HCT116 (cell line): ENCODE results near the gene SUN2. TPM values are rescaled to one million over a fixed set of nuclear protein-coding genes. Genes with fewer than 3 reads are reported as not detected.

Source experiments
- ATAC-seq: fragments of 200-7000 bp; cut with Tn5 transposase; 2 replicates; pipeline ENCODE4 v1.9.1; 2020; ENCODE audit warnings: mild to moderate bottlenecking, moderate library complexity
- BruUV-seq: library from RNA; stranded (reverse); fragments of 400-500 nt; replicated peaks from 2 replicates; lab custom pipeline; 2021; lab: Mats Ljungman, UMichigan
- CTCF ChIA-PET: fragments of 300-600 bp; sonication (Branson Sonifier 250); formaldehyde crosslinking; loops from one replicate; lab custom pipeline; 2021; ENCODE audit warnings: antibody characterized with exemption; lab: Charles Lee
- POLR2A ChIA-PET: fragments of 300-600, 350-600 bp; sonication (Branson Sonifier 250); formaldehyde crosslinking; loops from one replicate; lab custom pipeline; 2021; ENCODE audit warnings: antibody characterized with exemption; lab: Charles Lee
- RAD21 ChIA-PET, 2 experiments: fragments of 300-600 bp; sonication (Branson Sonifier 250); formaldehyde crosslinking; loops; one replicate each; lab custom pipeline; 2023; ENCODE audit warnings: low total read pairs in 2 of 2; ENCODE audit not compliant: uncharacterized antibody in 2 of 2, unreplicated experiment in 2 of 2, low non-redundant PET in 1 of 2; lab: Charles Lee
- DNase-seq: peaks from one replicate; pipeline ENCODE4 v3.0.0-alpha.2; 2010; ENCODE audit warnings: low read depth, low spot score
- H2AFZ ChIP-seq: fragments of 200-600 bp; shearing (Covaris generic), sonication (generic); 2 replicates; pipeline ENCODE4 v1.6.1; 2017; ENCODE audit warnings: low read depth, mixed run types, mixed read lengths, antibody characterized with exemption, low read length; ENCODE audit not compliant: poor library complexity, severe bottlenecking
- H3K27ac ChIP-seq: 2 replicates; pipeline ENCODE4 v1.5.1; 2012; ENCODE audit warnings: low read depth, low read length
- H3K27me3 ChIP-seq: fragments of 200-600 bp; sonication (generic); 2 replicates; pipeline ENCODE4 v1.6.1; 2016; ENCODE audit warnings: mixed run types, low read length, mixed read lengths; ENCODE audit not compliant: insufficient read depth
- H3K36me3 ChIP-seq, 2 experiments: fragments of 200-500 bp in 1 of 2; fragments of 200-600 bp in 1 of 2; sonication (Bioruptor generic) in 1 of 2; sonication (generic) in 1 of 2; 2 replicates each; pipeline versions ENCODE4 v1.5.1 to v1.6.1; 2014 to 2016; ENCODE audit warnings: low read length in 2 of 2, inconsistent platforms in 1 of 2, mixed read lengths in 1 of 2, mixed run types in 1 of 2; ENCODE audit not compliant: insufficient read depth in 2 of 2, control insufficient read depth in 1 of 2
- H3K4me1 ChIP-seq, 2 experiments: fragments of 200-600 bp in 1 of 2; sonication (generic) in 1 of 2; 2 replicates each; pipeline versions ENCODE4 v1.5.1 to v1.6.1; 2012 to 2017; ENCODE audit warnings: low read length in 2 of 2, inconsistent platforms in 1 of 2, mild to moderate bottlenecking in 1 of 2, mixed read lengths in 1 of 2, mixed run types in 1 of 2, moderate library complexity in 1 of 2; ENCODE audit not compliant: insufficient read depth in 2 of 2, control insufficient read depth in 1 of 2
- H3K4me2 ChIP-seq: fragments of 200-600 bp; sonication (generic); 2 replicates; pipeline ENCODE4 v1.6.1; 2017; ENCODE audit warnings: mixed run types, low read length, mixed read lengths
- H3K4me3 ChIP-seq, 2 experiments: fragments of 200-600 bp in 1 of 2; sonication (generic) in 1 of 2; replicated peaks in 1 of 2; 2 replicates each; pipeline ENCODE4 v1.5.1; 2011 to 2016; ENCODE audit warnings: low read length in 2 of 2, control low read depth in 1 of 2, low read depth in 1 of 2, mild to moderate bottlenecking in 1 of 2, mixed read lengths in 1 of 2, mixed run types in 1 of 2
- H3K79me2 ChIP-seq: fragments of 200-600 bp; sonication (generic); 2 replicates; pipeline ENCODE4 v1.6.1; 2017; ENCODE audit warnings: mild to moderate bottlenecking, mixed run types, low read length, moderate library complexity, mixed read lengths; ENCODE audit not compliant: insufficient read depth
- H3K9ac ChIP-seq: fragments of 200-600 bp; sonication (generic); 2 replicates; pipeline ENCODE4 v1.6.1; 2016; ENCODE audit warnings: low read length, mixed read lengths
- H3K9me2 ChIP-seq: fragments of 200-600 bp; sonication (generic), shearing (Covaris generic); 2 replicates; pipeline ENCODE4 v1.6.1; 2017; ENCODE audit warnings: mixed run types, mild to moderate bottlenecking, moderate library complexity; ENCODE audit not compliant: insufficient read depth
- H3K9me3 ChIP-seq, 2 experiments: fragments of 200-500 bp in 1 of 2; fragments of 200-600 bp in 1 of 2; sonication (Bioruptor generic) in 1 of 2; sonication (generic) in 1 of 2; 2 replicates each; pipeline ENCODE4 v1.6.1; 2014 to 2017; ENCODE audit warnings: low read length in 2 of 2, mixed read lengths in 2 of 2, inconsistent platforms in 1 of 2, low read depth in 1 of 2, mild to moderate bottlenecking in 1 of 2, mixed run types in 1 of 2, moderate library complexity in 1 of 2; ENCODE audit not compliant: control insufficient read depth in 1 of 2, insufficient read depth in 1 of 2
- H4K20me1 ChIP-seq: fragments of 200-600 bp; sonication (generic), shearing (Covaris generic); 2 replicates; pipeline ENCODE4 v1.6.1; 2017; ENCODE audit warnings: mixed run types, mild to moderate bottlenecking, moderate library complexity; ENCODE audit not compliant: insufficient read depth
- CBX3 ChIP-seq: IDR thresholded peaks from 2 replicates; pipeline ENCODE4 v1.6.1; 2012; ENCODE audit warnings: low read depth
- EGR1 ChIP-seq: IDR thresholded peaks from 2 replicates; pipeline ENCODE4 v1.6.1; 2012; ENCODE audit warnings: low read depth
- ELF1 ChIP-seq: IDR thresholded peaks from 2 replicates; pipeline ENCODE4 v1.6.1; 2012; ENCODE audit warnings: low read depth, borderline replicate concordance
- EZH2phosphoT487 ChIP-seq: fragments of 200-600 bp; IDR thresholded peaks from 2 replicates; pipeline ENCODE4 v1.6.1; 2018; ENCODE audit warnings: antibody characterized with exemption, borderline replicate concordance
- JUND ChIP-seq: IDR thresholded peaks from 2 replicates; pipeline ENCODE4 v1.6.1; 2012
- POLR2AphosphoS5 ChIP-seq: IDR thresholded peaks from 2 replicates; pipeline ENCODE4 v1.6.1; 2011; ENCODE audit warnings: mild to moderate bottlenecking, low read depth, low read length, moderate library complexity
- RAD21 ChIP-seq: IDR thresholded peaks from 2 replicates; pipeline ENCODE4 v1.6.1; 2012; ENCODE audit warnings: low read depth, mild to moderate bottlenecking
- SP1 ChIP-seq: IDR thresholded peaks from 2 replicates; pipeline ENCODE4 v1.6.1; 2012; ENCODE audit warnings: low read depth
- YY1 ChIP-seq: IDR thresholded peaks from 2 replicates; pipeline ENCODE4 v1.6.1; 2011; ENCODE audit warnings: low read length, low read depth, moderate library complexity, mild to moderate bottlenecking; ENCODE audit not compliant: insufficient replicate concordance; ENCODE audit errors: extremely low read depth
- ZFX ChIP-seq: fragments of 450-650 bp; IDR thresholded peaks from 2 replicates; pipeline ENCODE4 v1.6.1; 2017
- intact Hi-C: fragments of 100-400 bp; cut with micrococcal nuclease; formaldehyde crosslinking; loops from 2 replicates; pipeline ENCODE4 v1.10.0; 2022
- total RNA-seq: library from RNA; stranded (reverse); gene quantifications from one replicate; pipeline ENCODE4 v1.2.1, GENCODE V29; 2021; ENCODE audit not compliant: unreplicated experiment
- TF ChIP-seq, protein P1 (sequence below): IDR thresholded peaks from 2 replicates; pipeline ENCODE4 v1.6.1; 2012
- TF ChIP-seq, protein P2 (sequence below), 3 experiments: fragments of 200-600 bp in 1 of 3; sonication (generic) in 1 of 3; IDR thresholded peaks in 2 of 3; conservative IDR thresholded peaks in 1 of 3; 2 replicates each; pipeline ENCODE4 v1.5.1; 2012 to 2017; ENCODE audit warnings: low read depth in 2 of 3, low read length in 2 of 3, antibody characterized with exemption in 1 of 3, borderline replicate concordance in 1 of 3, control low read depth in 1 of 3, mild to moderate bottlenecking in 1 of 3, mixed read lengths in 1 of 3, mixed run types in 1 of 3, moderate library complexity in 1 of 3; ENCODE audit not compliant: insufficient read depth in 1 of 3
- TF ChIP-seq, protein P3 (sequence below): IDR thresholded peaks from 2 replicates; pipeline ENCODE4 v1.6.1; 2012
- TF ChIP-seq, protein P4 (sequence below): IDR thresholded peaks from 2 replicates; pipeline ENCODE4 v1.6.1; 2011; ENCODE audit warnings: mild to moderate bottlenecking, low read length, moderate library complexity; ENCODE audit not compliant: insufficient replicate concordance; ENCODE audit errors: extremely low read depth
- TF ChIP-seq, protein P5 (sequence below): IDR thresholded peaks from 2 replicates; pipeline ENCODE4 v1.6.1; 2012; ENCODE audit warnings: low read depth

Gene SUN2
- total RNA-seq, 1 experiment from 2014 or later = 71.6 TPM

DNA sequence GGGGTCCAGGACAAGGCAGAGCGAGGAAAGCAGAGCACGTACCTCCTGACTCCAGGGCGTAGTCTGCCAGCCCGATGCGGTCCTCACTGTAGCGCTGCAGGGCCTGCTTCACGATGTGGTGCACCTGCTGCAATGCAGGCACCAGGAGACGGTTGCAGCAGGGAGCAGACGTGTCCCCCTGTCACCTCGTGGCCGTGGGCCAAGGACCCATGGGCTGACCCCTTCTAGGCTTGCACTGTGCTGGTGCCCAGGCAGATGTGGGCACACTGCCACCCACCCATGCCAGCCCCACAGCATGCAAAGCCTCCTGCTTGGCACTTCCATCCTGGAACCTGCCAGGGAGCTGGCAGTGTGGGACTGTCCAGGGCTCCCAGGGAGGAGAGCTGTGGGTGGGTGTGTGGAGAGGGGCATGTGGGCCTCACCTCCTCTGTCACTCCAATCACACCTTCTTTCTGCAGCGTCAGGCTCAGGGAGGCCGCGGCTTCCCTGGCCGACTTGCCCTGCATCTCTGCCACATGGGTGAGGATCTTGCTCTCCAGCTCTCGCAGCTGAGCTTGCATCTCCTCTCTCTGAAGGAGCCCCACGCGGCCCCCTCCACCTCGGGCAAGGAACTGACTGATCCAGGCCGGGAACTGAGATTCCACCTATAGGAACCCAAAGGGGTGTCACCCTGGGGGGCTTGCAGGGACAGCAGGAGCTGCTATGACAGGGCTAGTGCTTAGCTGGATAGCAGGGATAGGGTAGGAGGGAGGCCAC lies 16.3 kb downstream of the SUN2 start (continued):
- TF ChIP-seq CBX3 (no peak), POLR2AphosphoS5 (no peak), SP1 (no peak), ELF1 (no peak)

DNA sequence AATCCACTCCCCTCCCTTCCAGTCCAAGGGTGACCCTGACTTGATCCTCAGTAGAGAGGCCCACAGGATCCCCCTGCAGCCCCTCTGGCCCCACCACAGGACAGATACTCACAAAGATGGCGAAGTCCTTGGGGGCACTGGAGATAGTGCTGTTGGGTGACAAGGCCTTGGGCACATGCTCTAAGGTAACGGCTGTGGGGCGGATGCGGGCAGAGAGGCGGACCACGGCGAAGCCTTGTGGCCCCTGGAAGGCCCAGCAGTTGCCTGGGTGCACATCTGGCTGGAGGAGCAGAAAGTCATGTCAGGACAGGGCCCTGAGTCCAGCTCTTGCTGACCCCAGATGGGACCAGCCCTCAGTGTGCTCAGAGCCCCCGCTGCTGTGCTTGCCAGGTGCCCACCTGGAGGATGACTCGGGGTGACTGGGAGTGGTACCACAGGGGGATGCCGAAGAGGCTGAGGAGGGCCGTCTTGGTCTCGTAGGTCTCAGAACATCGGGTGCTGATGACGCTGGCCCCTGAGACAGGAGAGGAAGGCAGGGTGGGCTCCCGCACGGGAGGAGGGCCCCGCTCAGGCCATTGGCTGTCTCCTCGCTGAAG lies 17.2 kb downstream of the SUN2 start:
- H3K36me3 ChIP-seq = peaks cover 35 to 44% of the 10 kb centered on the region in 2 experiments; a peak in 3 of 4 replicates
- H3K9me2 ChIP-seq = no peaks in the 10 kb centered on the region
- no peak overlapping the region for H2AFZ ChIP-seq
- peaks cover under 1 to 5% of the 10 kb centered on the region in 2 experiments; a peak in 3 of 4 replicates for H3K4me1 ChIP-seq
- ATAC-seq (no peak), DNase-seq (no peak)
- H4K20me1 ChIP-seq = no peaks in the 10 kb centered on the region
- CTCF ChIA-PET = no interaction called here
- RAD21 ChIA-PET = no interaction called here
- H3K9ac ChIP-seq = no peak overlapping the region
- no peaks in the 10 kb centered on the region for H3K27me3 ChIP-seq
- H3K4me2 ChIP-seq = no peak overlapping the region
- POLR2A ChIA-PET = no interaction called here
- no peak overlapping the region for H3K4me3 ChIP-seq
- no peaks in the 10 kb centered on the region for H3K79me2 ChIP-seq
- TF ChIP-seq, protein P1, sequence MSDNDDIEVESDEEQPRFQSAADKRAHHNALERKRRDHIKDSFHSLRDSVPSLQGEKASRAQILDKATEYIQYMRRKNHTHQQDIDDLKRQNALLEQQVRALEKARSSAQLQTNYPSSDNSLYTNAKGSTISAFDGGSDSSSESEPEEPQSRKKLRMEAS = no peak
- TF ChIP-seq ELF1 = no peak
- TF ChIP-seq ZFX = no peak
- TF ChIP-seq, protein P2, sequence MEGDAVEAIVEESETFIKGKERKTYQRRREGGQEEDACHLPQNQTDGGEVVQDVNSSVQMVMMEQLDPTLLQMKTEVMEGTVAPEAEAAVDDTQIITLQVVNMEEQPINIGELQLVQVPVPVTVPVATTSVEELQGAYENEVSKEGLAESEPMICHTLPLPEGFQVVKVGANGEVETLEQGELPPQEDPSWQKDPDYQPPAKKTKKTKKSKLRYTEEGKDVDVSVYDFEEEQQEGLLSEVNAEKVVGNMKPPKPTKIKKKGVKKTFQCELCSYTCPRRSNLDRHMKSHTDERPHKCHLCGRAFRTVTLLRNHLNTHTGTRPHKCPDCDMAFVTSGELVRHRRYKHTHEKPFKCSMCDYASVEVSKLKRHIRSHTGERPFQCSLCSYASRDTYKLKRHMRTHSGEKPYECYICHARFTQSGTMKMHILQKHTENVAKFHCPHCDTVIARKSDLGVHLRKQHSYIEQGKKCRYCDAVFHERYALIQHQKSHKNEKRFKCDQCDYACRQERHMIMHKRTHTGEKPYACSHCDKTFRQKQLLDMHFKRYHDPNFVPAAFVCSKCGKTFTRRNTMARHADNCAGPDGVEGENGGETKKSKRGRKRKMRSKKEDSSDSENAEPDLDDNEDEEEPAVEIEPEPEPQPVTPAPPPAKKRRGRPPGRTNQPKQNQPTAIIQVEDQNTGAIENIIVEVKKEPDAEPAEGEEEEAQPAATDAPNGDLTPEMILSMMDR (IDR thresholded peaks at IDR 0.05 in 2 of 3, conservative IDR thresholded peaks at IDR 0.05 in 1 of 3; ENCODE audit: borderline replicate concordance in 1 of 3, insufficient read depth in 1 of 3, low read depth in 2 of 3, low read length in 2 of 3) = no peak
- TF ChIP-seq, protein P3, sequence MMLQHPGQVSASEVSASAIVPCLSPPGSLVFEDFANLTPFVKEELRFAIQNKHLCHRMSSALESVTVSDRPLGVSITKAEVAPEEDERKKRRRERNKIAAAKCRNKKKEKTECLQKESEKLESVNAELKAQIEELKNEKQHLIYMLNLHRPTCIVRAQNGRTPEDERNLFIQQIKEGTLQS = no peak
- TF ChIP-seq YY1 = no peak
- TF ChIP-seq, protein P4, sequence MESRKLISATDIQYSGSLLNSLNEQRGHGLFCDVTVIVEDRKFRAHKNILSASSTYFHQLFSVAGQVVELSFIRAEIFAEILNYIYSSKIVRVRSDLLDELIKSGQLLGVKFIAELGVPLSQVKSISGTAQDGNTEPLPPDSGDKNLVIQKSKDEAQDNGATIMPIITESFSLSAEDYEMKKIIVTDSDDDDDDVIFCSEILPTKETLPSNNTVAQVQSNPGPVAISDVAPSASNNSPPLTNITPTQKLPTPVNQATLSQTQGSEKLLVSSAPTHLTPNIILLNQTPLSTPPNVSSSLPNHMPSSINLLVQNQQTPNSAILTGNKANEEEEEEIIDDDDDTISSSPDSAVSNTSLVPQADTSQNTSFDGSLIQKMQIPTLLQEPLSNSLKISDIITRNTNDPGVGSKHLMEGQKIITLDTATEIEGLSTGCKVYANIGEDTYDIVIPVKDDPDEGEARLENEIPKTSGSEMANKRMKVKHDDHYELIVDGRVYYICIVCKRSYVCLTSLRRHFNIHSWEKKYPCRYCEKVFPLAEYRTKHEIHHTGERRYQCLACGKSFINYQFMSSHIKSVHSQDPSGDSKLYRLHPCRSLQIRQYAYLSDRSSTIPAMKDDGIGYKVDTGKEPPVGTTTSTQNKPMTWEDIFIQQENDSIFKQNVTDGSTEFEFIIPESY = no peak
- no peak for TF ChIP-seq JUND
- TF ChIP-seq EGR1 = no peak
- no peak for TF ChIP-seq SP1
- no peak for TF ChIP-seq RAD21
- TF ChIP-seq EZH2phosphoT487 = no peak
- TF ChIP-seq, protein P5, sequence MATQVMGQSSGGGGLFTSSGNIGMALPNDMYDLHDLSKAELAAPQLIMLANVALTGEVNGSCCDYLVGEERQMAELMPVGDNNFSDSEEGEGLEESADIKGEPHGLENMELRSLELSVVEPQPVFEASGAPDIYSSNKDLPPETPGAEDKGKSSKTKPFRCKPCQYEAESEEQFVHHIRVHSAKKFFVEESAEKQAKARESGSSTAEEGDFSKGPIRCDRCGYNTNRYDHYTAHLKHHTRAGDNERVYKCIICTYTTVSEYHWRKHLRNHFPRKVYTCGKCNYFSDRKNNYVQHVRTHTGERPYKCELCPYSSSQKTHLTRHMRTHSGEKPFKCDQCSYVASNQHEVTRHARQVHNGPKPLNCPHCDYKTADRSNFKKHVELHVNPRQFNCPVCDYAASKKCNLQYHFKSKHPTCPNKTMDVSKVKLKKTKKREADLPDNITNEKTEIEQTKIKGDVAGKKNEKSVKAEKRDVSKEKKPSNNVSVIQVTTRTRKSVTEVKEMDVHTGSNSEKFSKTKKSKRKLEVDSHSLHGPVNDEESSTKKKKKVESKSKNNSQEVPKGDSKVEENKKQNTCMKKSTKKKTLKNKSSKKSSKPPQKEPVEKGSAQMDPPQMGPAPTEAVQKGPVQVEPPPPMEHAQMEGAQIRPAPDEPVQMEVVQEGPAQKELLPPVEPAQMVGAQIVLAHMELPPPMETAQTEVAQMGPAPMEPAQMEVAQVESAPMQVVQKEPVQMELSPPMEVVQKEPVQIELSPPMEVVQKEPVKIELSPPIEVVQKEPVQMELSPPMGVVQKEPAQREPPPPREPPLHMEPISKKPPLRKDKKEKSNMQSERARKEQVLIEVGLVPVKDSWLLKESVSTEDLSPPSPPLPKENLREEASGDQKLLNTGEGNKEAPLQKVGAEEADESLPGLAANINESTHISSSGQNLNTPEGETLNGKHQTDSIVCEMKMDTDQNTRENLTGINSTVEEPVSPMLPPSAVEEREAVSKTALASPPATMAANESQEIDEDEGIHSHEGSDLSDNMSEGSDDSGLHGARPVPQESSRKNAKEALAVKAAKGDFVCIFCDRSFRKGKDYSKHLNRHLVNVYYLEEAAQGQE = no peak
- BruUV-seq = no TSS peak
- intact Hi-C loops = no loop called here
- no peak overlapping the region for H3K27ac ChIP-seq
- no peaks in the 10 kb centered on the region for H3K9me3 ChIP-seq
